ENCODE measurements around the gene FNDC5. TPM values are rescaled to one million over a fixed set of nuclear protein-coding genes. Genes with fewer than 3 reads are reported as not detected.

The FNDC5 gene
- polyA plus RNA-seq, 2 of the 4 experiments (the other 2 are of a cell fraction), result 0.26 to 0.99 TPM

DNA sequence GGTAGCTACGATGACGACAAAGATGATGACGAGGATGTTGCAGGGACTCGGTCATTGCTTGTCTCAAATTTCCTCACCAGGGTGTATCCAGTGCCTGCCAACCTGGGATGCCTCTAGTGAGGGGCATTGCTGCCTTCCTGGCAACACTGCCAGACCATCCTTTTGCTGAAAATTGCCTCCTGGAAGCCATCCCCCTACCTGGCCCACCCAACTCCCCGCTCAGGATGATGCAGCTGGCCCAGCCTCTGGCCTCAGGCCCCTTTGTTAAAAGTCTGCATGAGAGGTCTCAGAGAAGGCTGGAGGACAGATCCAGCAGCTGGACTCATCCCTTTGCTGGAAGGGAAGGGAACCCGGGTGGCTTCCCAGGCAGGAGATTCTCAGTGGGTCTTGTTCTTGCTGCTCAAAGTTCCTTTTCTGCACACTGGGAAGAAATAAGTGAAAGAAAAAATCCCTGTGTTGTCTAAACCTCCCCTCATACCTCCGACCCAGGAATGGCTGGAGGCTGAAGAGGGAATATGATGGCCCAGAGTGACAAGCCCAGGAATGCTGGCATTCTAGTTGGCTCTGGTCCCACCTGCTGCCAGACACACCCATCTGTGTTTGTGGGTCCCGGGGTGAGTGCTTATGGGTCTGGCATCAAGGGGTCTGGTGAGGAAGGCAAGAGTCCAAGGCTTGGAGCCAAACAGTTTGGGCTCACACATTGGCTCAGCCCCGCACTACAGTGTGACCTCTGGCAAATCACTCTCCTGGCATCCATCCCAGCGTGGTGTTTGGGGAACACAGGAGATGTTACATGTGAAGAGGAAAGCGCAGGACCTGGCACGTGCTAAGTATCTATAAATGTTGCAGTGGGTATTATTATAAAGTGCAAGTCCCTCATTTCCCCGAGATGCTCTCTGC is 6.7 kb upstream of the FNDC5 start:
- FAIRE-seq (no peak), ATAC-seq (no peak), DNase-seq (ENCODE audit: low read depth in 1 of 2, low spot score in 1 of 2) (no peak)
- no peaks in the 10 kb centered on the region for H3K4me1 ChIP-seq
- WGBS (ENCODE audit: missing lambda C conversion rate), result 83% methylated on average over 9 of the region's 13 CpGs
- CTCF ChIA-PET, result interaction anchor here (0.6 to 3.9 kb wide), 12 partner anchors 8 to 209 kb away, joined by 3 to 40 read pairs (median 4); partner anchors contain the start of gene HPCA
- no peak for TF ChIP-seq RARB (CRISPR knock-in tag; IDR thresholded peaks at IDR 0.05)
- no peak for TF ChIP-seq HOXA7 (CRISPR knock-in tag; IDR thresholded peaks at IDR 0.05)
- no peak for TF ChIP-seq POLR2A (IDR thresholded peaks at IDR 0.05; ENCODE audit: low read length)
- TF ChIP-seq HOXB5 (CRISPR knock-in tag; IDR thresholded peaks at IDR 0.05), result no peak
- TF ChIP-seq POLR2AphosphoS2 (conservative IDR thresholded peaks at IDR 0.05; ENCODE audit: low read length), result no peak
- TF ChIP-seq CHD4 (IDR thresholded peaks at IDR 0.05; ENCODE audit: borderline replicate concordance), result no peak
- TF ChIP-seq JUN (IDR thresholded peaks at IDR 0.05), result no peak
- no peak for TF ChIP-seq HMGXB4 (CRISPR knock-in tag; IDR thresholded peaks at IDR 0.05; ENCODE audit: borderline replicate concordance)
- no peak for TF ChIP-seq KDM5A (IDR thresholded peaks at IDR 0.05)
- TF ChIP-seq FOXS1 (CRISPR knock-in tag; IDR thresholded peaks at IDR 0.05), result no peak
- no peak for TF ChIP-seq ZSCAN20 (CRISPR knock-in tag; IDR thresholded peaks at IDR 0.05)
- TF ChIP-seq ZNF302 (CRISPR knock-in tag; IDR thresholded peaks at IDR 0.05), result no peak
- no peak for TF ChIP-seq E2F6 (IDR thresholded peaks at IDR 0.05; ENCODE audit: borderline replicate concordance, low read depth)
- no peak for TF ChIP-seq MAZ (IDR thresholded peaks at IDR 0.05; ENCODE audit: borderline replicate concordance, low read depth, low read length)
- no peak for TF ChIP-seq KDM1A (IDR thresholded peaks at IDR 0.05; ENCODE audit: low read depth)
- no peak for TF ChIP-seq JUNB (IDR thresholded peaks at IDR 0.05)
- no peak for TF ChIP-seq CBX8 (IDR thresholded peaks at IDR 0.05)
- no peak for TF ChIP-seq HOXB13 (CRISPR knock-in tag; IDR thresholded peaks at IDR 0.05; ENCODE audit: low read depth)
- TF ChIP-seq MAX (IDR thresholded peaks at IDR 0.05), result no peak
- no peak for TF ChIP-seq CHD2 (IDR thresholded peaks at IDR 0.05; ENCODE audit: low read length, partially characterized antibody)
- no peak overlapping the region for H3K27ac ChIP-seq
- H3K4me2 ChIP-seq, result no peak overlapping the region
- H3K9me3 ChIP-seq, result no peaks in the 10 kb centered on the region
- POLR2A ChIA-PET, result no interaction called here
- H3K4me3 ChIP-seq, result no peak overlapping the region

DNA sequence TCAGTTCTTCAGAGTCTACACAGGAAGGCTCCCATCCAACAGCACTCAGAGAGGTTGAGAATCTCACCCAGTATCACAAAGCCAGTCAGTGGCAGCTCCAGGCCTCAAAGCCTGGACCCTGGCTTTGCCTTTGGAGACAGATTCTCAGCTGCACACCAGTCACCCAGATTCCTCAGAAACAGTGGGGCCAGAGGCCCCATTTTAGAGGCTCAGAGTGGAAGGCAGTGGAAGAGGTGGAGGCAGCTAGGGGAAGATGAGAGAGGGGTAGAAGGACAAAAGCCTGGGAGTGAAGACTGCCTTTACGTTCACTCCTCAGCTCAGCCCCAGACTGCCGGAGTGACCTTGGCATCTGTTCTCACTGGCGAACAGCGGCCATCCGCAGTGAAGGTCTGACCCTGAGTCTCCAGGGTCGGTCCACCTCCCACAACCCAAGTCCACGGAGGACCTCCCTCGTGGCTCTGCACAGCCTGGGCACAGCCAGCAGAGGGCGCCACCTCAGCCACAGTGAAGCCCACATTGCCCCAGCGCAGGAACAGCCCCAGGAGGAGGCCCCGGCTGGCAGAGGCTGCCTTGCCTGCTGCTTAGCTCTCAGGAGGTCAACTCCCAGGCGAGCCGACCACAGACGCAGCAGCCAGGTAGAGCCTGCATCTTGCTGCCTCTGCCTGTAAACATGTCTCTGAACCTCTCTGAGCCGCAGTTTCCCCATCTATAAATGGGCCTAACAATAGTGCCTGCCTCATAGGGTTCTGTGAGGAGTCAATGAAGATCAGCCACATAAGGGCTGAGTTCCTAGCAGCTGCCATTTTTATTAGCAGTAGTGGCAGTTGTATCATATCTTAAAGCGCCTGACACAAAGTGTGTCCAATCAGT is 5.9 kb upstream of the FNDC5 start:
- no peak overlapping the region for H3K4me3 ChIP-seq
- ChIA-PET CTCF (interaction anchor here (0.5 to 3.9 kb wide), 23 partner anchors 9 to 659 kb away, joined by 3 to 40 read pairs (median 4); partner anchors contain the start of gene HPCA), POLR2A (no interaction called here)
- DNase-seq (ENCODE audit: low read depth in 1 of 2, low spot score in 1 of 2), result peak; percentile 34 to 54
- 80% methylated on average over 5 of the region's 16 CpGs for WGBS (ENCODE audit: missing lambda C conversion rate)
- H3K4me2 ChIP-seq, result no peak overlapping the region
- no peak overlapping the region for H3K27ac ChIP-seq
- TF ChIP-seq RAD21 (conservative IDR thresholded peaks at IDR 0.05 in 1 of 2, IDR thresholded peaks at IDR 0.05 in 1 of 2), result peak; percentile 43 to 55; a peak in 4 of 5 replicates
- TF ChIP-seq MAX (IDR thresholded peaks at IDR 0.05), result 0 out of 2 replicates have a peak, but pooled peaks have one; percentile 20
- TF ChIP-seq RFX5 (IDR thresholded peaks at IDR 0.05), result no peak
- TF ChIP-seq, protein P1, sequence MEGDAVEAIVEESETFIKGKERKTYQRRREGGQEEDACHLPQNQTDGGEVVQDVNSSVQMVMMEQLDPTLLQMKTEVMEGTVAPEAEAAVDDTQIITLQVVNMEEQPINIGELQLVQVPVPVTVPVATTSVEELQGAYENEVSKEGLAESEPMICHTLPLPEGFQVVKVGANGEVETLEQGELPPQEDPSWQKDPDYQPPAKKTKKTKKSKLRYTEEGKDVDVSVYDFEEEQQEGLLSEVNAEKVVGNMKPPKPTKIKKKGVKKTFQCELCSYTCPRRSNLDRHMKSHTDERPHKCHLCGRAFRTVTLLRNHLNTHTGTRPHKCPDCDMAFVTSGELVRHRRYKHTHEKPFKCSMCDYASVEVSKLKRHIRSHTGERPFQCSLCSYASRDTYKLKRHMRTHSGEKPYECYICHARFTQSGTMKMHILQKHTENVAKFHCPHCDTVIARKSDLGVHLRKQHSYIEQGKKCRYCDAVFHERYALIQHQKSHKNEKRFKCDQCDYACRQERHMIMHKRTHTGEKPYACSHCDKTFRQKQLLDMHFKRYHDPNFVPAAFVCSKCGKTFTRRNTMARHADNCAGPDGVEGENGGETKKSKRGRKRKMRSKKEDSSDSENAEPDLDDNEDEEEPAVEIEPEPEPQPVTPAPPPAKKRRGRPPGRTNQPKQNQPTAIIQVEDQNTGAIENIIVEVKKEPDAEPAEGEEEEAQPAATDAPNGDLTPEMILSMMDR (IDR thresholded peaks at IDR 0.05), result peak; percentile 52
- no peak for TF ChIP-seq JUN (IDR thresholded peaks at IDR 0.05)
- TF ChIP-seq, protein P2, sequence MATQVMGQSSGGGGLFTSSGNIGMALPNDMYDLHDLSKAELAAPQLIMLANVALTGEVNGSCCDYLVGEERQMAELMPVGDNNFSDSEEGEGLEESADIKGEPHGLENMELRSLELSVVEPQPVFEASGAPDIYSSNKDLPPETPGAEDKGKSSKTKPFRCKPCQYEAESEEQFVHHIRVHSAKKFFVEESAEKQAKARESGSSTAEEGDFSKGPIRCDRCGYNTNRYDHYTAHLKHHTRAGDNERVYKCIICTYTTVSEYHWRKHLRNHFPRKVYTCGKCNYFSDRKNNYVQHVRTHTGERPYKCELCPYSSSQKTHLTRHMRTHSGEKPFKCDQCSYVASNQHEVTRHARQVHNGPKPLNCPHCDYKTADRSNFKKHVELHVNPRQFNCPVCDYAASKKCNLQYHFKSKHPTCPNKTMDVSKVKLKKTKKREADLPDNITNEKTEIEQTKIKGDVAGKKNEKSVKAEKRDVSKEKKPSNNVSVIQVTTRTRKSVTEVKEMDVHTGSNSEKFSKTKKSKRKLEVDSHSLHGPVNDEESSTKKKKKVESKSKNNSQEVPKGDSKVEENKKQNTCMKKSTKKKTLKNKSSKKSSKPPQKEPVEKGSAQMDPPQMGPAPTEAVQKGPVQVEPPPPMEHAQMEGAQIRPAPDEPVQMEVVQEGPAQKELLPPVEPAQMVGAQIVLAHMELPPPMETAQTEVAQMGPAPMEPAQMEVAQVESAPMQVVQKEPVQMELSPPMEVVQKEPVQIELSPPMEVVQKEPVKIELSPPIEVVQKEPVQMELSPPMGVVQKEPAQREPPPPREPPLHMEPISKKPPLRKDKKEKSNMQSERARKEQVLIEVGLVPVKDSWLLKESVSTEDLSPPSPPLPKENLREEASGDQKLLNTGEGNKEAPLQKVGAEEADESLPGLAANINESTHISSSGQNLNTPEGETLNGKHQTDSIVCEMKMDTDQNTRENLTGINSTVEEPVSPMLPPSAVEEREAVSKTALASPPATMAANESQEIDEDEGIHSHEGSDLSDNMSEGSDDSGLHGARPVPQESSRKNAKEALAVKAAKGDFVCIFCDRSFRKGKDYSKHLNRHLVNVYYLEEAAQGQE (IDR thresholded peaks at IDR 0.05), result no peak
- no peak for TF ChIP-seq CBX2 (IDR thresholded peaks at IDR 0.05; ENCODE audit: borderline replicate concordance, low read depth)
- TF ChIP-seq SMC3 (IDR thresholded peaks at IDR 0.05), result peak; percentile 56
- H3K9me3 ChIP-seq, result no peaks in the 10 kb centered on the region
- peak; percentile 64 to 85 for ATAC-seq
- no peak for FAIRE-seq
- H3K4me1 ChIP-seq, result no peaks in the 10 kb centered on the region
